ENCODE measurements around the gene FOXK1. TPM values are rescaled to one million over a fixed set of nuclear protein-coding genes. Genes with fewer than 3 reads are reported as not detected.

The FOXK1 gene
- total and polyA plus RNA-seq, 12 donors = 3.6 to 30.6 (median 24.2) TPM

DNA sequence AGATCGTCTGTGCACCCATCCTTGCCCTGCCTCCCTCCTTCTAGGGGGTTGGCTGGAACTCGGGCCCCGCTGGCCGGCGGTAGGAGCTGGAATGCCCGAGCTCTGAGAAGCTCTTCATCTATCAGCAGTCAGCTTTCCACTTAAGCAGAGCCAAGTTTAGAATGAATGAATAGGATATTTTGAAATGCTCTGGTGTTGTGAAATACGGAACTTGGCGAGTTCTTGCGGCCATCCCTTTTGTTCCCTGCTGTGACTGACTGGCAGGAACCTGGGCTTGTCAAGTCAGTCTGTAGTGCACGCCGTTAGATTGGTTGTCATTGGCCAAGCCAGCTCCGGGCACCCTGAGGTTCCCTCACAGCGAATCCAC lies 33.3 kb downstream of the FOXK1 start:
- H3K27ac ChIP-seq = peak overlapping the region in 7 of 10 donors; percentile 47 to 70 (median 53)
- no peaks in the 10 kb centered on the region for H3K27me3 ChIP-seq
- no peak for TF ChIP-seq CTCF (IDR thresholded peaks at IDR 0.05)
- peaks cover 0 to 27% (median 4%) of the 10 kb centered on the region in 9 donors for H3K36me3 ChIP-seq
- DNase-seq (peak; percentile 69 to 71), ATAC-seq (peak; percentile 86 to 93 (median 90))
- H3K4me1 ChIP-seq = peaks cover 9 to 65% (median 42%) of the 10 kb centered on the region in 9 donors
- intact Hi-C loops (cut with DNase I) = loop anchor here in 1 of 10 donors (5.0 kb wide), 1 partner anchor 33 kb away; the partner anchor contains the start of gene FOXK1
- 37 to 46% methylated on average over 13 of the region's 13 CpGs for WGBS, 2 donors
- H3K4me3 ChIP-seq = peak overlapping the region in 4 of 10 donors; percentile 5 to 34 (median 10)
- no peaks in the 10 kb centered on the region for H3K9me3 ChIP-seq

DNA sequence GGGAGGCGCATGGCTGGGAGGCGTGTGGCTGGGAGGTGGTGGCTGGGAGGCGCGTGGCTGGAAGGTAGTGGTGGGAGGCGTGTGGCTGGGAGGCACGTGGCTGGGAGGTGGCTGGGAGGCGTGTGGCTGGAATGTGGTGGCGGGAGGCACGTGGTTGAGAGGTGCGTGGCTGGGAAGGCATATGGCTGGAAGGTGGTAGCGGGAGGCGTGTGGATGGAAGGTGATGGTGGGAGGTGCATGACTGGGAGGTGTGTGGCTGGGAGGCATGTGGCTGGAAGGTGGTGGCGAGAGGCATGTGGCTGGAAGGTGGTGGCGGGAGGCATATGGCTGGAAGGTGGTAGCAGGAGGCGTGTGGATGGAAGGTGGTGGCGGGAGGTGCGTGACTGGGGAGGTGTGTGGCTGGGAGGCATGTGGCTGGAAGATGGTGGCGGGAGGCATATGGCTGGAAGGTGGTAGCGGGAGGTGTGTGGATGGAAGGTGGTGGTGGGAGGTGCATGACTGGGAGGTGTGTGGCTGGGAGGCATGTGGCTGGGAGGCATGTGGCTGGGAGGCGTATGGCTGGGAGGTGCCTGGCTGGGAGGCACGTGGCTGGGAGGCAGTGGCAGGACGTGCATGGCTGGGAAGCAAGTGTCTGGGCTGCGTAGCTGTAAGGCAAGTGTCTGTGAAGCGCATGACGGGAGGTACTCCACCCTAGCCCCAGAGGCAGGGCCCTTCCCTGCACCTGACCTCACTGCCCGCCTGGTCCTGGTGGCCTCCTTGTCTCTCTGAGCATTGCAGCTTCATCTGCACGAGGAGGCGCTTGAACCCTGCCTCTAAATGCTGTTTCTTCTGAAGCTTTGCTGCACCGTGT lies 35.1 kb downstream of the FOXK1 start:
- DNase-seq = no peak
- 92 to 93% methylated on average over 29 of the region's 29 CpGs for WGBS, 2 donors

GRCh38 chr7:4718075-4718474 lies 36.0 kb downstream of the FOXK1 start:
- WGBS, 2 donors = 93 to 94% methylated on average over 22 of the region's 22 CpGs
- Histone ChIP-seq H3K36me3 (peaks cover 0 to 29% (median 4%) of the 10 kb centered on the region in 9 donors), H3K4me1 (peaks cover 9 to 66% (median 49%) of the 10 kb centered on the region in 9 donors), H3K9me3 (no peaks in the 10 kb centered on the region), H3K27ac (no peak overlapping the region), H3K4me3 (no peak overlapping the region), H3K27me3 (no peaks in the 10 kb centered on the region)
- DNase-seq (no peak), ATAC-seq (no peak)
- TF ChIP-seq CTCF (IDR thresholded peaks at IDR 0.05) = no peak
- intact Hi-C loops (cut with DNase I) = loop anchor here in 1 of 10 donors (5.0 kb wide), 1 partner anchor 36 kb away; the partner anchor contains the start of gene FOXK1

More for the DNA sequence above, 35.1 kb downstream of the FOXK1 start:
- H3K27me3 ChIP-seq = no peaks in the 10 kb centered on the region
- no peak overlapping the region for H3K27ac ChIP-seq
- no peak for TF ChIP-seq CTCF (IDR thresholded peaks at IDR 0.05)
- intact Hi-C loops (cut with DNase I) = loop anchor here in 1 of 10 donors (5.0 kb wide), 1 partner anchor 35 kb away; the partner anchor contains the start of gene FOXK1
- peaks cover 9 to 66% (median 48%) of the 10 kb centered on the region in 9 donors for H3K4me1 ChIP-seq
- no peaks in the 10 kb centered on the region for H3K9me3 ChIP-seq
- ATAC-seq = peak in 1 of 8 donors; percentile 5
- peaks cover 0 to 30% (median 4%) of the 10 kb centered on the region in 9 donors for H3K36me3 ChIP-seq
- no peak overlapping the region for H3K4me3 ChIP-seq

DNA sequence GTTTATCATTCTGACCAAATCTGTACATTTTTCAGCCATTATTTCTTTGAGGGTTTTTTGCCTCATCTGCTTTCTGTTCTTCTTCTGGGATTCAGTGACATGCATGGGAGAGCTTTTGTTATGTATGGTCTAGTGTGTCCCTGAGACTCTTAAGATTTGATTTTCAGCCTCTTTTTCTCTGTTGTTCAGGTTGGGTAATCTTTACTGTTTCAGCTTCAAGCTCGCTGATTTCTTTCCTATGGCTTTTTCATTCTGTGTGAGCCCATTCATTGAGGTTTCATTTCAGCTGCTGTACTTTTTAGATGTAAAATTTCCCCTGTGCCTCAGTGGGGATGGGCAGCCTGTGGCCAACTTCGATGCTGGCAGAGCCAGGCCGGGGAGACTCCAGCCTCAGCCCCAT lies 38.1 kb downstream of the FOXK1 start:
- intact Hi-C loops (cut with DNase I) = no loop called here
- Histone ChIP-seq H3K27ac (no peak overlapping the region), H3K4me3 (no peak overlapping the region), H3K4me1 (peaks cover 14 to 66% (median 51%) of the 10 kb centered on the region in 9 donors), H3K27me3 (no peaks in the 10 kb centered on the region), H3K36me3 (peaks cover 0 to 33% (median 4%) of the 10 kb centered on the region in 9 donors), H3K9me3 (no peaks in the 10 kb centered on the region)
- no peak for DNase-seq
- TF ChIP-seq CTCF (IDR thresholded peaks at IDR 0.05) = no peak
- ATAC-seq = no peak
- WGBS, 2 donors = 91 to 93% methylated on average over 3 of the region's 3 CpGs

Measured in heart right ventricle (tissue), 16 donors.